NT2/D1 (cell line): Measurements from ENCODE around the gene EXOC2.

Experiments
- DNase-seq: peaks from one replicate; pipeline ENCODE4 v3.0.0-alpha.2; 2011; ENCODE audit warnings: low read depth, low spot score
- H3K27me3 ChIP-seq: 2 replicates; pipeline ENCODE4 v1.6.0; 2011; ENCODE audit warnings: mild to moderate bottlenecking; ENCODE audit not compliant: insufficient read length, insufficient read depth
- H3K36me3 ChIP-seq: 2 replicates; pipeline ENCODE4 v1.6.1; 2011; ENCODE audit warnings: mild to moderate bottlenecking, low read length, mixed read lengths; ENCODE audit not compliant: insufficient read depth, insufficient read length
- H3K4me1 ChIP-seq: 2 replicates; pipeline ENCODE4 v1.5.1; 2011; ENCODE audit not compliant: insufficient read depth, insufficient read length
- H3K4me3 ChIP-seq: 2 replicates; pipeline ENCODE4 v1.5.1; 2011; ENCODE audit warnings: low read depth; ENCODE audit not compliant: insufficient read length
- H3K9ac ChIP-seq: 2 replicates; pipeline ENCODE4 v1.6.0; 2011; ENCODE audit warnings: low read depth; ENCODE audit not compliant: insufficient read length
- H3K9me3 ChIP-seq: 2 replicates; pipeline ENCODE4 v1.5.1; 2011; ENCODE audit warnings: mild to moderate bottlenecking, low read length; ENCODE audit not compliant: insufficient read depth
- SUZ12 ChIP-seq: IDR thresholded peaks from 2 replicates; pipeline ENCODE4 v1.6.1; 2011; ENCODE audit not compliant: insufficient read length, insufficient read depth; ENCODE audit errors: extremely low read depth
- YY1 ChIP-seq: IDR thresholded peaks from 2 replicates; pipeline ENCODE4 v1.6.1; 2011; ENCODE audit not compliant: insufficient read length, insufficient read depth
- ZNF274 ChIP-seq: IDR thresholded peaks from 2 replicates; pipeline ENCODE4 v1.6.1; 2011; ENCODE audit warnings: mild to moderate bottlenecking, low read depth, low read length

EXOC2 gene

GRCh38 chr6:496649-497048, 196.3 kb downstream of the EXOC2 start:
- no peak overlapping the region for H3K9ac ChIP-seq
- H3K27me3 ChIP-seq: no peaks in the 10 kb centered on the region
- TF ChIP-seq SUZ12 (no peak), ZNF274 (no peak), YY1 (no peak)
- H3K36me3 ChIP-seq: peaks cover 15% of the 10 kb centered on the region
- H3K9me3 ChIP-seq: peaks cover 13% of the 10 kb centered on the region; the same call in 1 of the 2 replicates
- no peaks in the 10 kb centered on the region for H3K4me1 ChIP-seq
- no peak for DNase-seq
- no peak overlapping the region for H3K4me3 ChIP-seq

GRCh38 chr6:494394-494793, 198.5 kb downstream of the EXOC2 start:
- Histone ChIP-seq H3K27me3 (no peaks in the 10 kb centered on the region), H3K36me3 (peaks cover 15% of the 10 kb centered on the region), H3K9ac (no peak overlapping the region), H3K9me3 (peaks cover 13% of the 10 kb centered on the region; the same call in 1 of the 2 replicates), H3K4me1 (no peaks in the 10 kb centered on the region), H3K4me3 (no peak overlapping the region)
- no peak for TF ChIP-seq ZNF274
- TF ChIP-seq YY1: no peak
- no peak for TF ChIP-seq SUZ12
- no peak for DNase-seq

DNA sequence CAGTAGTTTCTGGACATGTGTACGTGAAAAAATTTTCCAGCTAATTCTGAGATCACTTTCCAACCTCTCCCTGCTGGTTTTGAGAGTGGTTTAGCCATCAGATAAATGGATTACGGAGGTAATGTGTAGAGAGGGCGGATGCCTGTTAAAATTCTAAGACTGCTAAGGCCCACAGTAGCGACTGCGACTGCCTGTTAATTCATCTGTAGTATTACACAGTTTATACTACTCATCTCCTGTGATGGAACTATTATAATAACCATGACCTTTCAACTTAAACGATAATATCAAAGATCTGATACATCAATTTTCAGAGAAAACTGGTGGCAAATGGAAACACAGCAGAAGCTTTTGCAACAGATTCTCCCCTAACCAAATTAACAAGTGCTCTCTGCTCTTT, 199.1 kb downstream of the EXOC2 start:
- no peak for DNase-seq
- Histone ChIP-seq H3K4me1 (no peaks in the 10 kb centered on the region), H3K36me3 (peaks cover 15% of the 10 kb centered on the region), H3K9ac (no peak overlapping the region), H3K9me3 (peaks cover 13% of the 10 kb centered on the region; the same call in 1 of the 2 replicates), H3K4me3 (no peak overlapping the region), H3K27me3 (no peaks in the 10 kb centered on the region)
- TF ChIP-seq YY1: no peak
- TF ChIP-seq ZNF274: no peak
- no peak for TF ChIP-seq SUZ12

GRCh38 chr6:492816-493414, 200.0 kb downstream of the EXOC2 start:
- peaks cover 13% of the 10 kb centered on the region; the same call in 1 of the 2 replicates for H3K9me3 ChIP-seq
- H3K4me3 ChIP-seq: no peak overlapping the region
- no peaks in the 10 kb centered on the region for H3K4me1 ChIP-seq
- H3K9ac ChIP-seq: no peak overlapping the region
- no peaks in the 10 kb centered on the region for H3K27me3 ChIP-seq
- H3K36me3 ChIP-seq: peaks cover 15% of the 10 kb centered on the region
- no peak for DNase-seq
- TF ChIP-seq ZNF274: no peak
- no peak for TF ChIP-seq YY1
- no peak for TF ChIP-seq SUZ12

- Histone ChIP-seq H3K4me1 (no peaks in the 10 kb centered on the region), H3K9me3 (peaks cover 13% of the 10 kb centered on the region; the same call in 1 of the 2 replicates), H3K9ac (no peak overlapping the region), H3K27me3 (no peaks in the 10 kb centered on the region), H3K36me3 (peaks cover 15% of the 10 kb centered on the region), H3K4me3 (no peak overlapping the region)
- no peak for DNase-seq
- TF ChIP-seq ZNF274 (no peak), YY1 (no peak), SUZ12 (no peak)
These were observed 200.8 kb downstream of the EXOC2 start for GRCh38 chr6:492178-492577.

- no peak overlapping the region for H3K9ac ChIP-seq
- no peak for DNase-seq
- TF ChIP-seq SUZ12 (no peak), ZNF274 (no peak), YY1 (no peak)
- H3K4me3 ChIP-seq: no peak overlapping the region
- H3K27me3 ChIP-seq: no peaks in the 10 kb centered on the region
- peaks cover 14% of the 10 kb centered on the region for H3K36me3 ChIP-seq
- H3K9me3 ChIP-seq: peaks cover 13% of the 10 kb centered on the region; the same call in 1 of the 2 replicates
- H3K4me1 ChIP-seq: no peaks in the 10 kb centered on the region
These were observed 201.7 kb downstream of the EXOC2 start for GRCh38 chr6:491233-491632.

DNA sequence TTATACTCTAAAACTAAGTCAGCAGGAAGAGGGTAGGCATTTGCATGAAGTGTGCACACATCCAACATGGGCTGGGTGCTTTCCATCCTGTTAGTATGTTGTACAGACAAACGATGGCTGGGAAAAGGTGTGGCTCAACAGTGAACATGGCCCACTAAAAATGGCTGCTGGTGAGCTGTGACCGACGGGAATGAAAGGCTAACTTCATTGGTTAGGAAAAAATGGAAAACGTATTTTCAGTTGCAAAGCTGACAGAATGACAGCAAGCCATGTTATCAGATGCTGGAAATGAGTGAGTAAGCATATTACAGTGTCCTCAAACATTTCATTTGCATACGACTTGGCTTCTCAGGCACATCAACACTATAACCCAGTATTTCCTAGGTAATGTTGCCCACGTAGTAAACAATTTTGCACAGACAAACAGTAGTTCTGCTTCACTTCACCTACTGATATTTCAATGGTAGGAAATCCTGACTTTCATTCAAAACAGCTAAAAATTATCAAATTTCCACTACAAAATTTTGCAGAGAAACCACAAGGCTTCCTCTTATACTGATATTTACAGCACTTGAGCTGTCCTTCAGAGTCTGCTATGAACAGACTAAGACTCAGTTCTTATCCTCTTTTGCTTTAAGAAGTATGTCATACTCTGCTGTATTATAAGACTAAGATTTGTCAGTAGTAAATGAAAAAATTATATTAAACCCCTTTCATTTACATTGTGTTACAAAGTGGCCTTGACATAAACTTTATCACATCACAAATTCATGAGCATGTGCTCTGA, 202.5 kb downstream of the EXOC2 start:
- no peaks in the 10 kb centered on the region for H3K4me1 ChIP-seq
- H3K9ac ChIP-seq: no peak overlapping the region
- no peak overlapping the region for H3K4me3 ChIP-seq
- TF ChIP-seq ZNF274: no peak
- no peak for TF ChIP-seq YY1
- no peak for TF ChIP-seq SUZ12
- no peaks in the 10 kb centered on the region for H3K27me3 ChIP-seq
- peaks cover 13% of the 10 kb centered on the region; the same call in 1 of the 2 replicates for H3K9me3 ChIP-seq
- peaks cover 14% of the 10 kb centered on the region for H3K36me3 ChIP-seq
- DNase-seq: no peak
